ENCODE data around the gene SEMA3E. TPM values are rescaled to one million over a fixed set of nuclear protein-coding genes. Genes with fewer than 3 reads are reported as not detected.

Gene SEMA3E
- total RNA-seq, 1 experiment from 2014 or later: 4.1 TPM

DNA sequence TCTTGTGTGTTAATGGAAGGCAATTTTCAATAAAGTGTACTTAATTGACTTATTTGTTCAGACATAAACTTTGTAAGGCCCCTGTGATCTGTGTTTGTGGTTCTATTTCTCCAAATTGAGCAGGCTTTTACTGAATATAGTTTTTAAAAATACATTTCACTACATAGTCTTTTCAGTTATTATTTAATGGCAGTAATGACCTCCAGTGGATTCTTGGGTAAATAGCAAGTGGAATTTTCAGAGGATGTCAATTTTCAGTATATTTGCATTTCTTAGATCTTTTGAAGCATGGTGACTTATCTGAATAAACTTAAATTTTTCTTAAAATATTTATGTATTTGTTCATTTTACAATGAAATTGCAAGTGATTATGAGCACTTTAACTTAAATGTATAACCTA is 283.2 kb downstream of the SEMA3E start:
- in situ Hi-C loops (cut with HindIII; ENCODE audit: low pct_unique_long_range_greater_than_20kb, low sequenced_read_pairs): no loop called here
- DNase-seq (ENCODE audit: low read depth, low spot score): peak; percentile 34

DNA sequence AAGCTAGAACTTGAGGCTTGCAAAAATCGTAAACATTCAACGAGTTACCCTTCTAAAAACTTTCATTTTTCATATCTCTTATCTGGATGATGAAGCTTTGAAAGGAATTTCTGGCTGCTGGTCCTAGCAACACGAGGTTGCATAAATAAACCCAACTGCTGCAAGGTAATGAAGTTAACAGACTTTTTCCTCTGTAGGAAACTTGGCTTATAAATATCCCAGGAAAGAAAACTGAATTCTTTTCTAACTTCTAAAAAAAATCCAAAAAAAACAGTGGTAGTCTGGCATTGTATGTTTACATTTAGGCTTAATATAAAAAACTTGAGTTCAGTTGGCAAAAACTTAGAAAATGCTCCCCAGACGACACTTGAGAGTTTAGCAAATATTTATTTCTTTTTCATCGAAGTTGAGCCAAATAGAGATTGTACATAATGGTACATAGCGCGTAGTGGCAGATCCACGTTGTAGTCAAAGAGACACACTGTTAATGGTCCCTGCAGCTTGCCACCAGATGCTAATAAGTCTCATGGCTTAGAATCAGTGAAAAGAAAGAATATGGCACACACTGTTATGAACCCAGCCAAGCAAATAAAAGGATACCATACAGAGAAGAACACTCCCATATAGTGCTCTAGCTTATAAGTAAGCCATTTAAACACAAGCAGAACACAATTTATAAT is 285.9 kb downstream of the SEMA3E start:
- in situ Hi-C loops (cut with HindIII; ENCODE audit: low pct_unique_long_range_greater_than_20kb, low sequenced_read_pairs): no loop called here
- no peak for DNase-seq (ENCODE audit: low read depth, low spot score)

DNA sequence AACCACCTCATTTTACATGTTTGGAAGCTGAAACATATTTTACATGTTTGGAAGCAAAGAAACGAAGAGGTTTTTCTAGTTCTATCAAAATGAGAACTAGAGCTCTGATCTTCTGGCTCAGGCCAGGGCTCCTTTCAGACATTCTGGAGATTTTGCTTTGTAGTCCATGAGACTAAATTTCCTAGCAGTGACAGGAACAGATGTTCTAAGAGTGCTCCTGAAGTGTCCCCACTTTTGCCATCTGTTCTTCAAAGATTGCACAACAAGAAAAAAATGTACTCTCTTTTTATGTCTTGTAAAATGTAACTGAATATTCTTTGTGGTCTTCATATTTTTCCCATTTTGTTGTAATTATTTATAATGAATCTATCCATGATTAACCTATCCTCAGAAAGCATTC is 289.8 kb downstream of the SEMA3E start:
- no peak for DNase-seq (ENCODE audit: low read depth, low spot score)
- in situ Hi-C loops (cut with HindIII; ENCODE audit: low pct_unique_long_range_greater_than_20kb, low sequenced_read_pairs): no loop called here

DNA sequence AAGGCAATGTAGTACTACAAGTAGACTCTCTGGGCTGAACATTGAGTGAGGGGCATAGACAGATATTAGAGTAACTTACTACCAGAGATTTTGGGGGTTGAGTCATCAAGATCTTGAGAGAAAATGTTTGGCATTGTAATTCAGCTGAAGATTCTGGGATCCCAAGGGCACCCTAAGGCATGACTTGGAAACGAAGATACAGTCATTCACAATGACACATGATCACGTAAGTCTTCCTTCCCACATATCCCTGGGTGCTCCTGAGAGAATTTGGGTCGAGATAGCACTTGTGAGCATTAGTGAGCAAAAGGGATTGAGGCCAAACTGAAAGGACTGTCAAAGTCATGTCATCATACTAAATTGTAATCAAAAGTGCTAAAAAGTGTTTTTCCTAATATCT is 293.8 kb downstream of the SEMA3E start:
- no peak for DNase-seq (ENCODE audit: low read depth, low spot score)
- in situ Hi-C loops (cut with HindIII; ENCODE audit: low pct_unique_long_range_greater_than_20kb, low sequenced_read_pairs): no loop called here

DNA sequence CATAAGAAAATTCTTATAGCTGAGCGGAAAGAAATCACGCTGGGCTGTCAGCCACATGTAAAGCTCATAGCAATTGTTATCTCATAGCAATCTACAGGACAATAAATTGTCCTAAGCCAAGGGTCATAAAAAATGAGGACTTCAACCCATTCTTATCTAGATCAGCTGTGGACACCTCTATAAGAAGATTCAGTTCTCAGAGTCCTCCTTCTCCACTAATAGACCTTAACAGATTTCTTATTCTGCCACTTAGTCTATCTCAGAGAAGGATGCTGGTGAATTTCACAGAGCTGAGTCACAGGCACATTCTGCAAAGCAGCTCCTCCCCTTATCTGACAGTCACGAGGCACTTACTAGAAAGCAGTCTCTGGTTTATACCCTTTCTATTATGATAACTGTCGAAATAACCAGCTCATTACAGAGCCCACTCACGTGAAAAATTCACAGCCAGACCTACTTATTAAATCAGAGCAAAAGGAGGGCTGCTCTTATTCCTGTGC is 300.9 kb downstream of the SEMA3E start:
- in situ Hi-C loops (cut with HindIII; ENCODE audit: low pct_unique_long_range_greater_than_20kb, low sequenced_read_pairs): no loop called here
- peak; percentile 54 for DNase-seq (ENCODE audit: low read depth, low spot score)

DNA sequence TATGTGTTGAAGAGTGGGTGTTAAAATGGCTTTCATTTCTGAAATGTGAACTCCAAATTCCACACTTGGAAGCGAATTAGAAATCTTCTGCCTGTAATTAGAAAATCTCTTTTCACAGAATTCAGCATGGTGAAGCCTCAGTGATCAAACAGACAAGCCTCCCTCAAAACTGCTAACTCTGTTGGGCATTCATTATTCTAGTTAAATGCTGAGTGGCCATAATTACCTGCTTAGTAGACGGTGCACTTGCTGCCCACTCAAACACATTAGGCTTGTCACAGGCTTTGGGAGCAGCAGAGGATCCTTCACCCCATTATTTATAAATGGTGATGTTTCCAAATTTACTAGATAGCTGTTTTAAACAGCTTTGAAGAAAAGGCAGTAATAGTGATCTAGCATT is 309.0 kb downstream of the SEMA3E start:
- DNase-seq (ENCODE audit: low read depth, low spot score): no peak
- in situ Hi-C loops (cut with HindIII; ENCODE audit: low pct_unique_long_range_greater_than_20kb, low sequenced_read_pairs): no loop called here

DNA sequence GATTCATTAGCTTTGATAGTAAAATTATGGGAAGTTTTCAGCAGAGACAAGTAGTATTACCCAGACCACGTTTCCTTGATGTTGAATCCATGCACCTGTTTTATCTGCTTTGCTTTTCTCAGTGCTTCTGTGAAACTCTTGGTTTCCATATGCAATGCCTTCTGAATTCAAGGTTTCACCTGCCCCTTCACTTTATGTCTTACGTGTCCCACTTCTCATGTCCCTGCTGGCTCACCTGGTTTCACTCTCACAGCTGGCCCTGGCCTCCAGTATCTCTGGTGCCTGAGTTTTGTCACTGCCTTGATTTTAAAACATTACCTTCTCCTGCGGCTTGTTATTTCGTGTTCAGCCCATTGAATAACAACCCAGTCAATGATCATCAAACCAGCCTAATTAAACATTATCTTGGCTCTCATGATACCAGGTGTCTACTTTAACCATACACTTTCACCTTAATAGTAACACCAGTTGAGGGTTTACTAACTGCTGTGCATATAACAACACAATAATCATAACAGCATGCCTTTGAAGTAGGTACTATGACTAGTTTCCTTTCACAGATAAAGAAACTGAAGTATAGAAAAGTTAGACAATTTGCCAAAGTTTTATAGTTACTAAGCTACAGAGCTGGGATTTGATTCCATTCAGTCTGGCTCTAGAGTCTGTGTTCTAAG is 310.5 kb downstream of the SEMA3E start:
- in situ Hi-C loops (cut with HindIII; ENCODE audit: low pct_unique_long_range_greater_than_20kb, low sequenced_read_pairs): no loop called here

DNA sequence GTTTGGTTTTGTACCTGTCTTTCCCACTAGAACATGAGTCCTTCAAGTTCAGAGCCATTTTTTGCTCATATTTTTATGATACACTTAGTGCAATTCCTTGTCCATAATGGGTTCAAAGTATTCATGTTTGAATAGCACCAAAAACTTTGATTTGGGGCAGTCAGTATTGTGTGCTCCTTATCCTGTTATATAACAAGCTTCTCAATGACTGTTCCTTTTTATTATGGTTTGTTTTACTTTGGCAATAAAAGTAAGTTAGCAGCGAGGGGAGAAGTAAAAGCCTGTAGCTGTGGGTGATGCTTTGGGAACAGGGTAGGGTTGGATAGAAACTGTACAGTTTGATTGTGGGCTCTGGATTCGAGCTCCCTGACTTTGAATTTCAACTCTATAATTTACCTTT is 311.9 kb downstream of the SEMA3E start:
- in situ Hi-C loops (cut with HindIII; ENCODE audit: low pct_unique_long_range_greater_than_20kb, low sequenced_read_pairs): no loop called here
- no peak for DNase-seq (ENCODE audit: low read depth, low spot score)

More for the DNA sequence above, 310.5 kb downstream of the SEMA3E start:
- no peak for DNase-seq (ENCODE audit: low read depth, low spot score)

DNA sequence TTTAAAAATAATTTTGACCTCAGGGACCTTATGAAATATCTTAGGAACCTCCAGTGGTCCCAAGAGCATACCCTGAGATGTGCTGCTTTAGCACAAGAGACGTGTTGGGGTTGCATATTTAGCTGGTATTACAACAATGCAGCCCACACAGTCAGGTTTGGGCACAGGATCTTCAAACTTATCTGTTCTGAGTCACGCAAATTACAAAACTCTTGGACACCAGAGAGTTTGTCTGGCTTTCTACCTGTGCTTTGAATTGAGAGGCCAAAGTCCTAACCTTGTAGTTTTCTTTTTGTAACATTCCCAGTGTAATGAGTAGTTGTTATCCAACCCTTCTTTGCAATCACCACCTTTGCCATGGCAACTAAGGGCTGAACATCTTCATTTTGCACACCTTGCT is 322.7 kb downstream of the SEMA3E start:
- in situ Hi-C loops (cut with HindIII; ENCODE audit: low pct_unique_long_range_greater_than_20kb, low sequenced_read_pairs): no loop called here
- no peak for DNase-seq (ENCODE audit: low read depth, low spot score)

DNA sequence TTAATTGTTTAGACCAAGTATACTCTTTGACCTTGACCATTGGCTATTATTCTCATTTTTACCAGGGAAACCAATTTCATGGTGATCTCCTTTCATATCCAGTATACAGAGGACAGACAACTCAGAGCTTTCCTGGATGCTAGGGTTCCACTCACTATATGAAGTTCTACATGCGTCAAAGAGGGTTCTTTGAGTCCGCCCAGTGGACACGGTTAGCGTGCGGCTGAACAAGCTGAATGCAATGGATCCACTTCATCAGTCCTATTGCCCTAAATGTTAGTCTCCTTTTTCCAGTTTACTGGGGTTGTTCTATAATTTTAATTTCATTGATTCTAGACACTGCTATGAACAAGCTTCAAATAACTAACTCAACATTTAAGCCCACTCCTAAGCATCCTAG is 323.9 kb downstream of the SEMA3E start:
- no peak for DNase-seq (ENCODE audit: low read depth, low spot score)
- in situ Hi-C loops (cut with HindIII; ENCODE audit: low pct_unique_long_range_greater_than_20kb, low sequenced_read_pairs): no loop called here

DNA sequence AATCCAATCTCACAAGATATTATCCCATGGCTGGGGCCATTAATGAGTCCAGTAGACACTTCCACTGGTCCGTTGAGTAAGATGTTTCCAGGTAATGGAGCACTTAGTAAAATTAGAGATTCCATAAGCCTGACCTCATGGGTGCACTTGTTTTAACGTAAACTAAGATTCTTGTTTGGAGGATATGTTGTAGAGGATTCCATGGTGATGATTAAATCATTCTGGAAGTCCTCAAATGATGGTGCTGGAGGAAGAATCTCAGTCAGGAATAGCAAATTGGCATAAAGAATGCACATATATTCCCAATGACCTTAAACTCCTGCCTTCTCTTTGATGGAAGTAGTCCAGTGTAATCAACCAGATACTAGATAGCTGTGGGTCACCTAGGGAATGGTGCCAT is 324.3 kb downstream of the SEMA3E start:
- in situ Hi-C loops (cut with HindIII; ENCODE audit: low pct_unique_long_range_greater_than_20kb, low sequenced_read_pairs): no loop called here
- no peak for DNase-seq (ENCODE audit: low read depth, low spot score)

DNA sequence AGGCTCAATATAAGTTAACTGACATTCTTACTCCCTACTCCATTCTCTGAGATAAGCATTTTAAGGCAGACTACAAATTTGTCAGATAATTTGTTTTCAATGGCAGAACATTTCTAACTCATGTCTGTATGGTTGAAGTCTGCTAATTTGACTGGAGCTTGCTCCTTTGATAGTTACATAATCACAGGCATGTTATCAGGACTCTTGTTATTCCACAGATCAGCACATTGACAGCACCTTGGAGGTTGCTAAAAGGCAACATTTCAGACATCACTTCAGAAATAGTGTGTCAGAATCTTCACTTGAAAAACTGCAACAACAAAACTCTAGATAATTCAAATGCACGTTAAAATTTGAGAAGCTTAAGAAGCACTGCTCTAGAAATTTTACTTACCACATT is 327.9 kb downstream of the SEMA3E start:
- in situ Hi-C loops (cut with HindIII; ENCODE audit: low pct_unique_long_range_greater_than_20kb, low sequenced_read_pairs): no loop called here
- DNase-seq (ENCODE audit: low read depth, low spot score): no peak

DNA sequence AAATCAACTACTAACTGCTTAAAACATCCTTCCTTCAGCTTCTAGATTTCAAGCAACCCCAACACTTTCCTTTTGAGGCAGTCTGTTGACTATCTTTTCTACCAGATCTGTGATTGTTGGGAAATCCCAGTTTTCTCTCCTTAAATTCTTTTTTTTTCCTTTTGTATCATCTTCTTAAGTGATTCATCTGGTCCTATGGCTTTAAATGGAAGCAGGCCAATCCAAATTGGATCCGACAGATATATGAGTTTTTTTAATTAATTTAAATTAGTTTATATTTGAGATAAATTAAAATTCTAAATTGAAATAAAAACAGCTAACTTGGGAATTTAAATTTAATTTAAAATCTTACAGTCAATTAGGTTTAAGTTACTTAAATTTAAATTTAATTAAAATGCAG is 335.0 kb downstream of the SEMA3E start:
- DNase-seq (ENCODE audit: low read depth, low spot score): no peak
- in situ Hi-C loops (cut with HindIII; ENCODE audit: low pct_unique_long_range_greater_than_20kb, low sequenced_read_pairs): no loop called here

Small RNA genes lying within 50 kb of the gene (small RNA-seq; reads per million reads assigned to genes)
- 0 reads per million in 2 experiments for gene AC079987.1
